GM23338 (cell line): Measurements from ENCODE around the gene ZNF774. TPM values are rescaled to one million over a fixed set of nuclear protein-coding genes. Genes with fewer than 3 reads are reported as not detected.

Experiments used
- ATAC-seq: fragments of 200-7000 bp; cut with Tn5 transposase; 3 replicates; pipeline ENCODE4 v1.9.1; 2020
- DNase-seq: peaks from one replicate; pipeline ENCODE4 v3.0.0-alpha.2; 2015; ENCODE audit warnings: low spot score
- H2AFZ ChIP-seq: fragments of 200-600 bp; sonication (generic); 2 replicates; pipeline ENCODE4 v1.8.0; 2016; ENCODE audit warnings: antibody characterized with exemption, mild to moderate bottlenecking, moderate library complexity
- H3F3A ChIP-seq: fragments of 200-600 bp; sonication (generic); replicated peaks from 2 replicates; pipeline ENCODE4 v1.8.0; 2017; ENCODE audit warnings: antibody characterized with exemption, mixed run types, low read depth
- H3K27ac ChIP-seq: fragments of 200-600 bp; sonication (generic); 2 replicates; pipeline ENCODE4 v1.6.1; 2016; ENCODE audit warnings: low read depth
- H3K27me3 ChIP-seq: fragments of 200-600 bp; sonication (generic); 2 replicates; pipeline ENCODE4 v1.8.0; 2016; ENCODE audit warnings: mild to moderate bottlenecking, mixed run types, moderate library complexity; ENCODE audit not compliant: insufficient read depth
- H3K36me3 ChIP-seq: fragments of 200-600 bp; sonication (generic); 2 replicates; pipeline ENCODE4 v1.8.0; 2016; ENCODE audit warnings: mild to moderate bottlenecking; ENCODE audit not compliant: insufficient read depth
- H3K4me1 ChIP-seq: fragments of 200-600 bp; sonication (generic); 2 replicates; pipeline ENCODE4 v1.8.0; 2016; ENCODE audit warnings: mild to moderate bottlenecking, moderate library complexity; ENCODE audit not compliant: insufficient read depth
- H3K4me2 ChIP-seq: fragments of 200-600 bp; sonication (generic); 2 replicates; pipeline ENCODE4 v1.7.1; 2017; ENCODE audit warnings: mixed run types
- H3K4me3 ChIP-seq: fragments of 200-600 bp; sonication (generic); 2 replicates; pipeline ENCODE4 v1.6.1; 2016; ENCODE audit warnings: mixed run types
- H3K79me2 ChIP-seq: fragments of 200-600 bp; sonication (generic); replicated peaks from 2 replicates; pipeline ENCODE4 v1.8.0; 2017; ENCODE audit warnings: mild to moderate bottlenecking; ENCODE audit not compliant: insufficient read depth
- H3K9me2 ChIP-seq: fragments of 200-600 bp; sonication (generic); 2 replicates; pipeline ENCODE4 v1.8.0; 2017; ENCODE audit not compliant: insufficient read depth
- H4K20me1 ChIP-seq: fragments of 200-600 bp; sonication (generic); replicated peaks from 2 replicates; pipeline ENCODE4 v1.8.0; 2017; ENCODE audit warnings: mild to moderate bottlenecking; ENCODE audit not compliant: insufficient read depth
- H3K27ac Mint-ChIP-seq: 2 replicates; pipeline ENCODE4 v1.8.0; 2020; ENCODE audit warnings: inconsistent platforms, mild to moderate bottlenecking, moderate library complexity, mixed read lengths
- H3K27me3 Mint-ChIP-seq: 3 replicates; pipeline ENCODE4 v1.8.0; 2022; ENCODE audit warnings: low read depth, mild to moderate bottlenecking, moderate library complexity, mixed read lengths, inconsistent platforms; ENCODE audit not compliant: insufficient read depth, poor library complexity
- H3K36me3 Mint-ChIP-seq: 3 replicates; pipeline ENCODE4 v1.8.0; 2021; ENCODE audit warnings: low read depth, mild to moderate bottlenecking, inconsistent platforms, moderate library complexity, mixed read lengths
- H3K4me1 Mint-ChIP-seq: 3 replicates; pipeline ENCODE4 v1.8.0; 2020; ENCODE audit warnings: mild to moderate bottlenecking, inconsistent platforms, mixed read lengths
- H3K4me3 Mint-ChIP-seq: 3 replicates; pipeline ENCODE4 v1.8.0; 2021; ENCODE audit warnings: moderate library complexity, mild to moderate bottlenecking, inconsistent platforms, mixed read lengths
- H3K9me3 Mint-ChIP-seq: 3 replicates; pipeline ENCODE4 v1.8.0; 2020; ENCODE audit warnings: moderate library complexity, mild to moderate bottlenecking, inconsistent platforms, mixed read lengths
- CREB1 ChIP-seq: fragments of 250-450 bp; sonication (Bioruptor Pico); IDR thresholded peaks from 2 replicates; pipeline ENCODE4 v1.5.0; 2020; ENCODE audit warnings: low read depth, mild to moderate bottlenecking, moderate library complexity
- ETS1 ChIP-seq: IDR thresholded peaks from 2 replicates; pipeline ENCODE4 v1.6.1; 2016; ENCODE audit warnings: antibody characterized with exemption
- EZH2 ChIP-seq: fragments of 200-600 bp; sonication (generic); IDR thresholded peaks from one replicate; pipeline ENCODE4 v1.8.0; 2017; ENCODE audit warnings: antibody characterized with exemption, mild to moderate bottlenecking, low read depth; ENCODE audit not compliant: unreplicated experiment
- EZH2phosphoT487 ChIP-seq: fragments of 200-600 bp; sonication (generic); IDR thresholded peaks from one replicate; pipeline ENCODE4 v1.8.1; 2018; ENCODE audit warnings: antibody characterized with exemption; ENCODE audit not compliant: unreplicated experiment
- JUNB ChIP-seq: IDR thresholded peaks from one replicate; pipeline ENCODE4 v1.6.1; 2016; ENCODE audit warnings: antibody characterized with exemption; ENCODE audit not compliant: unreplicated experiment
- NANOG ChIP-seq: IDR thresholded peaks from 2 replicates; pipeline ENCODE4 v1.6.1; 2016; ENCODE audit warnings: antibody characterized with exemption, borderline replicate concordance
- POLR2AphosphoS5 ChIP-seq: IDR thresholded peaks from 2 replicates; pipeline ENCODE4 v1.6.1; 2016; ENCODE audit warnings: antibody characterized with exemption, low read depth
- REST ChIP-seq: IDR thresholded peaks from one replicate; pipeline ENCODE4 v1.6.1; 2018; ENCODE audit warnings: antibody characterized with exemption; ENCODE audit not compliant: unreplicated experiment
- STAT1 ChIP-seq: IDR thresholded peaks from one replicate; pipeline ENCODE4 v1.6.1; 2016; ENCODE audit warnings: antibody characterized with exemption; ENCODE audit not compliant: unreplicated experiment
- ZNF114 ChIP-seq: fragments of 250-450 bp; sonication (Bioruptor Pico); IDR thresholded peaks from 2 replicates; pipeline ENCODE4 v1.5.0; 2020; ENCODE audit warnings: mild to moderate bottlenecking, moderate library complexity
- ZNF331 ChIP-seq: fragments of 250-450 bp; sonication (Bioruptor Pico); IDR thresholded peaks from 2 replicates; pipeline ENCODE4 v1.5.0; 2020; ENCODE audit warnings: low read depth, mild to moderate bottlenecking, moderate library complexity
- ZNF462 ChIP-seq: fragments of 250-450 bp; sonication (Bioruptor Pico); IDR thresholded peaks from 2 replicates; pipeline ENCODE4 v1.5.0; 2020; ENCODE audit warnings: mild to moderate bottlenecking, moderate library complexity
- polyA plus RNA-seq: library from polyadenylated mRNA; unstranded; fragments of >200 nt; fragmentation: Nextera tagmentation; extraction: Ambion mirVana; gene quantifications from 2 replicates; pipeline ENCODE4 v1.2.1, GENCODE V29; 2016
- total RNA-seq: library from RNA; depleted of rRNA; stranded (reverse); fragments of >200 nt; shearing (Covaris generic); gene quantifications from 2 replicates; pipeline ENCODE4 v1.2.3, GENCODE V29; 2014

ZNF774 gene
- total and polyA plus RNA-seq, 2 experiments from 2014 or later = 0.45 to 1.8 TPM

- Histone ChIP-seq H3K4me1 (peaks cover 60% of the 10 kb centered on the region), H3F3A (no peaks in the 10 kb centered on the region), H3K9me2 (no peaks in the 10 kb centered on the region), H2AFZ (no peak overlapping the region), H3K27me3 (no peaks in the 10 kb centered on the region), H3K4me3 (no peak overlapping the region), H3K79me2 (peaks cover 100% of the 10 kb centered on the region), H3K27ac (peak overlapping the region; percentile 18), H3K36me3 (no peaks in the 10 kb centered on the region), H3K4me2 (peak overlapping the region; percentile 60; the same call in 1 of the 2 replicates), H4K20me1 (no peaks in the 10 kb centered on the region; the same call in 1 of the 2 replicates)
- Mint-ChIP-seq H3K27ac (peak overlapping the region; percentile 76), H3K27me3 (peaks cover 2% of the 10 kb centered on the region), H3K9me3 (no peaks in the 10 kb centered on the region), H3K4me3 (no peak overlapping the region), H3K4me1 (peaks cover 60% of the 10 kb centered on the region), H3K36me3 (no peaks in the 10 kb centered on the region)
- TF ChIP-seq ZNF331 = no peak
- no peak for TF ChIP-seq POLR2AphosphoS5
- TF ChIP-seq JUNB = no peak
- TF ChIP-seq NANOG = no peak
- no peak for TF ChIP-seq EZH2
- no peak for TF ChIP-seq ZNF114 (CRISPR knock-in tag)
- TF ChIP-seq CREB1 (CRISPR knock-in tag) = no peak
- ATAC-seq = no peak
- DNase-seq = no peak
These were observed 50.1 kb downstream of the ZNF774 start for GRCh38 chr15:90402223-90402622.

GRCh38 chr15:90402767-90403166 lies 50.7 kb downstream of the ZNF774 start:
- no peaks in the 10 kb centered on the region for H3F3A ChIP-seq
- Mint-ChIP-seq H3K27ac (peak overlapping the region; percentile 76), H3K27me3 (peaks cover 2% of the 10 kb centered on the region), H3K36me3 (no peaks in the 10 kb centered on the region), H3K4me3 (no peak overlapping the region), H3K9me3 (no peaks in the 10 kb centered on the region), H3K4me1 (peaks cover 64% of the 10 kb centered on the region)
- H3K9me2 ChIP-seq = no peaks in the 10 kb centered on the region
- H3K27ac ChIP-seq = no peak overlapping the region
- peaks cover 100% of the 10 kb centered on the region for H3K79me2 ChIP-seq
- DNase-seq = no peak
- no peak for ATAC-seq
- H2AFZ ChIP-seq = no peak overlapping the region
- peaks cover 65% of the 10 kb centered on the region for H3K4me1 ChIP-seq
- H3K27me3 ChIP-seq = no peaks in the 10 kb centered on the region
- H3K4me3 ChIP-seq = no peak overlapping the region
- no peaks in the 10 kb centered on the region for H3K36me3 ChIP-seq
- H3K4me2 ChIP-seq = no peak overlapping the region
- H4K20me1 ChIP-seq = no peaks in the 10 kb centered on the region; the same call in 1 of the 2 replicates
- TF ChIP-seq EZH2phosphoT487 (no peak), POLR2AphosphoS5 (no peak), REST (no peak), STAT1 (no peak), ZNF331 (no peak), ETS1 (no peak), ZNF462 (no peak), NANOG (no peak)
